ENCODE results near the gene NF1. TPM values are rescaled to one million over a fixed set of nuclear protein-coding genes. Genes with fewer than 3 reads are reported as not detected.

NF1 gene
- total RNA-seq, 1 donor from 2014 or later = 53.7 TPM

DNA sequence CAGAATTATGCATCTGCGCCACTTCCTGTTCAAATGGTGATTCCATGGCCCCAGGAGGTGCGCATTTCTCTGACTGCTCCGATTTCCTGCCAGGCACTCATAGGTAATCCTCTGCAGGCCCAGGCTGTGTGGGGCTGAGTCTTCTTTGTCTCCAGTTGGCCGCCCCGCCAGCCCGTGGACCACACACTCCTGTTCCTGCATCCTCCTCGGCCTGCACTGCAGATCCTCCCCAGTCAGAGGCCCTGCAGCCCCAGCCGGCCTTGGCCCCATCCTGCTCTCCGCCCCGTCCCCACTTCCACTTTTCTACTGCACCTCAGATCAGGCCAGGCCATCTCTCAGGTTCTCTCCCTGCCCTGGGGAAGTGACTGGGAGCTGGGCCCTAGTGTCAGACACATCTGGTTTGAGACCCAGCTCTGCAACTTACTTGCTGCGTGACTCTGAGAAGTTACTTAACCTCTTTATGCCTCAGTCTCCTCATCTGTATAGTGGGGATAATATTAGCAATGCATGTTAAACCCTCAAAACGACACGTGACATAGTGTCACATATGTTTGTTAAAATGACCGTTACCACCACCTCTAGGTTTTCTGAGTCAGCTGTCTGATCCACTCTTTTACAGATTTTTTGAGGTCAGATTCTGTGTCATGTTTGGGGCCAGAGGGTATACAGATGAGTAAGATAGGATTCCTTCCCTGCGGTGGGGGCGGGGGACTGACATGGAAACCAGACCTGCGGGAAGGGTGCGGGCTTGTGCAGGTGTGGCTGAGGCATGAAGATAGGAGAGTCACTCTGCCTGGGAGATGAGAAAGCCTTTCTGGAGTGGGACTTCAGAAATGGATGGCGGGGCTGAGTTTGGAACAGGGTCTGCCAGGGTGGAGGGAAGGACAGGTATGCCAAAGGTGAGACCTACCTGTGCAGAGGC, 309.5 kb downstream of the NF1 start:
- no peak for FAIRE-seq

DNA sequence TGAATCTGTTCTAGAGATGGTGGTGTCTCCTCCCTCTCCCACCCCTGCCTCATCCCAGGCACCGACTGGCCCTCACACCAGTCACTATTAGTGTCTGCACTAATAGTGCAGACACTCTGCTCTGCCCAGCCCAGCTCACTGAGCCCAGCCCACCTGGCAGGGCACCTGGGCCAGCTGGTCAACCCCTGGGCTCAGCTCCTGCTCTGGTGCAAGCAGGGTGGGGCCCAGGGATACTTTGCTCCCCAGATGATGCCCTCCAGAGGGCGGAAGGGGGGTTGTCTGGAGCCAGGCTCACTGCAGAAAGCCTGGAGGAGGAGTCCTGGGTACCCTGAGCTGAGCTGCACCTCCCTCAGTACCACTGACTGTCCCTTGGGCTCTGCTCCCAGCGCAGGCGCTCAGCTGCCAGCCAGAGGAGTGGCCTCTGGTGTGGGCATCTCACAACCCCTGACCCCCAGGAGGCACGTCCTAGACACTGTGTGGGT, 311.2 kb downstream of the NF1 start:
- Mint-ChIP-seq H3K4me1 (ENCODE audit: low read depth, unreplicated experiment) (peaks cover 8% of the 10 kb centered on the region), H3K36me3 (ENCODE audit: low read depth, unreplicated experiment) (no peaks in the 10 kb centered on the region), H3K9me3 (ENCODE audit: unreplicated experiment) (no peaks in the 10 kb centered on the region), H3K4me3 (ENCODE audit: unreplicated experiment) (no peak overlapping the region), H3K27ac (ENCODE audit: unreplicated experiment) (no peak overlapping the region), H3K27me3 (ENCODE audit: low read depth, unreplicated experiment) (peaks cover 28% of the 10 kb centered on the region)
- no peaks in the 10 kb centered on the region for H3K4me1 ChIP-seq (ENCODE audit: insufficient read depth, low read length)
- H4K20me1 ChIP-seq (ENCODE audit: insufficient read depth, low read length) = no peaks in the 10 kb centered on the region
- no peak overlapping the region for H3K27ac ChIP-seq (ENCODE audit: low read depth, low read length)
- FAIRE-seq = no peak
- H3K79me2 ChIP-seq (ENCODE audit: insufficient read depth, low read length) = no peaks in the 10 kb centered on the region
- H3K4me2 ChIP-seq (ENCODE audit: low read length) = no peak overlapping the region
- H3K9ac ChIP-seq (ENCODE audit: low read length) = no peak overlapping the region
- DNase-seq (ENCODE audit: low read depth) = no peak
- TF ChIP-seq, protein P1, sequence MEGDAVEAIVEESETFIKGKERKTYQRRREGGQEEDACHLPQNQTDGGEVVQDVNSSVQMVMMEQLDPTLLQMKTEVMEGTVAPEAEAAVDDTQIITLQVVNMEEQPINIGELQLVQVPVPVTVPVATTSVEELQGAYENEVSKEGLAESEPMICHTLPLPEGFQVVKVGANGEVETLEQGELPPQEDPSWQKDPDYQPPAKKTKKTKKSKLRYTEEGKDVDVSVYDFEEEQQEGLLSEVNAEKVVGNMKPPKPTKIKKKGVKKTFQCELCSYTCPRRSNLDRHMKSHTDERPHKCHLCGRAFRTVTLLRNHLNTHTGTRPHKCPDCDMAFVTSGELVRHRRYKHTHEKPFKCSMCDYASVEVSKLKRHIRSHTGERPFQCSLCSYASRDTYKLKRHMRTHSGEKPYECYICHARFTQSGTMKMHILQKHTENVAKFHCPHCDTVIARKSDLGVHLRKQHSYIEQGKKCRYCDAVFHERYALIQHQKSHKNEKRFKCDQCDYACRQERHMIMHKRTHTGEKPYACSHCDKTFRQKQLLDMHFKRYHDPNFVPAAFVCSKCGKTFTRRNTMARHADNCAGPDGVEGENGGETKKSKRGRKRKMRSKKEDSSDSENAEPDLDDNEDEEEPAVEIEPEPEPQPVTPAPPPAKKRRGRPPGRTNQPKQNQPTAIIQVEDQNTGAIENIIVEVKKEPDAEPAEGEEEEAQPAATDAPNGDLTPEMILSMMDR (IDR thresholded peaks at IDR 0.05; ENCODE audit: insufficient read depth, low read depth, low read length) = no peak
- TF ChIP-seq EZH2 (IDR thresholded peaks at IDR 0.05; ENCODE audit: insufficient read depth, low read length) = no peak
- no peaks in the 10 kb centered on the region for H3K36me3 ChIP-seq (ENCODE audit: insufficient read depth, low read length)
- no peak overlapping the region for H2AFZ ChIP-seq (ENCODE audit: low read depth, low read length)
- no peaks in the 10 kb centered on the region for H3K9me3 ChIP-seq (ENCODE audit: insufficient read depth, low read depth, low read length)
- H3K4me3 ChIP-seq (ENCODE audit: insufficient read depth, low read depth, low read length) = no peak overlapping the region
- peaks cover 4% of the 10 kb centered on the region for H3K27me3 ChIP-seq (ENCODE audit: insufficient read depth, low read length)

More for the DNA sequence above, 309.5 kb downstream of the NF1 start:
- peaks cover 4% of the 10 kb centered on the region for H3K27me3 ChIP-seq (ENCODE audit: insufficient read depth, low read length)
- Mint-ChIP-seq H3K4me3 (ENCODE audit: unreplicated experiment) (no peak overlapping the region), H3K36me3 (ENCODE audit: low read depth, unreplicated experiment) (no peaks in the 10 kb centered on the region), H3K27me3 (ENCODE audit: low read depth, unreplicated experiment) (peaks cover 28% of the 10 kb centered on the region), H3K9me3 (ENCODE audit: unreplicated experiment) (no peaks in the 10 kb centered on the region), H3K27ac (ENCODE audit: unreplicated experiment) (no peak overlapping the region), H3K4me1 (ENCODE audit: low read depth, unreplicated experiment) (peaks cover 8% of the 10 kb centered on the region)
- no peak for DNase-seq (ENCODE audit: low read depth)
- H3K79me2 ChIP-seq (ENCODE audit: insufficient read depth, low read length) = no peaks in the 10 kb centered on the region
- H3K4me2 ChIP-seq (ENCODE audit: low read length) = no peak overlapping the region
- no peaks in the 10 kb centered on the region for H3K9me3 ChIP-seq (ENCODE audit: insufficient read depth, low read depth, low read length)
- no peak overlapping the region for H3K4me3 ChIP-seq (ENCODE audit: insufficient read depth, low read depth, low read length)
- H3K9ac ChIP-seq (ENCODE audit: low read length) = no peak overlapping the region
- no peak for TF ChIP-seq EZH2 (IDR thresholded peaks at IDR 0.05; ENCODE audit: insufficient read depth, low read length)
- TF ChIP-seq, protein P1 (IDR thresholded peaks at IDR 0.05; ENCODE audit: insufficient read depth, low read depth, low read length) = no peak
- no peaks in the 10 kb centered on the region for H3K4me1 ChIP-seq (ENCODE audit: insufficient read depth, low read length)
- H2AFZ ChIP-seq (ENCODE audit: low read depth, low read length) = no peak overlapping the region
- H3K36me3 ChIP-seq (ENCODE audit: insufficient read depth, low read length) = no peaks in the 10 kb centered on the region
- no peaks in the 10 kb centered on the region for H4K20me1 ChIP-seq (ENCODE audit: insufficient read depth, low read length)
- no peak overlapping the region for H3K27ac ChIP-seq (ENCODE audit: low read depth, low read length)

- H3K9me3 ChIP-seq (ENCODE audit: insufficient read depth, low read depth, low read length) = no peaks in the 10 kb centered on the region
- peaks cover 4% of the 10 kb centered on the region for H3K27me3 ChIP-seq (ENCODE audit: insufficient read depth, low read length)
- Mint-ChIP-seq H3K27ac (ENCODE audit: unreplicated experiment) (no peak overlapping the region), H3K4me1 (ENCODE audit: low read depth, unreplicated experiment) (peaks cover 11% of the 10 kb centered on the region), H3K27me3 (ENCODE audit: low read depth, unreplicated experiment) (peaks cover 29% of the 10 kb centered on the region), H3K4me3 (ENCODE audit: unreplicated experiment) (no peak overlapping the region), H3K9me3 (ENCODE audit: unreplicated experiment) (no peaks in the 10 kb centered on the region), H3K36me3 (ENCODE audit: low read depth, unreplicated experiment) (no peaks in the 10 kb centered on the region)
- TF ChIP-seq EZH2 (IDR thresholded peaks at IDR 0.05; ENCODE audit: insufficient read depth, low read length) = no peak
- TF ChIP-seq, protein P1 (IDR thresholded peaks at IDR 0.05; ENCODE audit: insufficient read depth, low read depth, low read length) = no peak
- no peak overlapping the region for H3K27ac ChIP-seq (ENCODE audit: low read depth, low read length)
- DNase-seq (ENCODE audit: low read depth) (no peak), FAIRE-seq (no peak)
- H3K79me2 ChIP-seq (ENCODE audit: insufficient read depth, low read length) = no peaks in the 10 kb centered on the region
- H2AFZ ChIP-seq (ENCODE audit: low read depth, low read length) = no peak overlapping the region
- no peak overlapping the region for H3K9ac ChIP-seq (ENCODE audit: low read length)
- H3K4me2 ChIP-seq (ENCODE audit: low read length) = no peak overlapping the region
- no peaks in the 10 kb centered on the region for H4K20me1 ChIP-seq (ENCODE audit: insufficient read depth, low read length)
- H3K4me1 ChIP-seq (ENCODE audit: insufficient read depth, low read length) = no peaks in the 10 kb centered on the region
- H3K36me3 ChIP-seq (ENCODE audit: insufficient read depth, low read length) = no peaks in the 10 kb centered on the region
- H3K4me3 ChIP-seq (ENCODE audit: insufficient read depth, low read depth, low read length) = no peak overlapping the region
These were observed 313.8 kb downstream of the NF1 start for GRCh38 chr17:31408586-31408985.

Data from astrocyte (in vitro differentiated cells and primary cell).